GM20000 (cell line): Measurements from ENCODE around the gene BNIP1.

ENCODE experiments used
- DNase-seq: peaks from one replicate; pipeline ENCODE4 v3.0.0; 2012; ENCODE audit warnings: low spot score
- TF ChIP-seq, protein P1 (sequence below): IDR thresholded peaks from 2 replicates; pipeline ENCODE4 v1.5.1; 2012; ENCODE audit warnings: mild to moderate bottlenecking, control low read depth; ENCODE audit errors: extremely low read depth, missing control alignments

BNIP1 gene, protein sequence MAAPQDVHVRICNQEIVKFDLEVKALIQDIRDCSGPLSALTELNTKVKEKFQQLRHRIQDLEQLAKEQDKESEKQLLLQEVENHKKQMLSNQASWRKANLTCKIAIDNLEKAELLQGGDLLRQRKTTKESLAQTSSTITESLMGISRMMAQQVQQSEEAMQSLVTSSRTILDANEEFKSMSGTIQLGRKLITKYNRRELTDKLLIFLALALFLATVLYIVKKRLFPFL

DNA sequence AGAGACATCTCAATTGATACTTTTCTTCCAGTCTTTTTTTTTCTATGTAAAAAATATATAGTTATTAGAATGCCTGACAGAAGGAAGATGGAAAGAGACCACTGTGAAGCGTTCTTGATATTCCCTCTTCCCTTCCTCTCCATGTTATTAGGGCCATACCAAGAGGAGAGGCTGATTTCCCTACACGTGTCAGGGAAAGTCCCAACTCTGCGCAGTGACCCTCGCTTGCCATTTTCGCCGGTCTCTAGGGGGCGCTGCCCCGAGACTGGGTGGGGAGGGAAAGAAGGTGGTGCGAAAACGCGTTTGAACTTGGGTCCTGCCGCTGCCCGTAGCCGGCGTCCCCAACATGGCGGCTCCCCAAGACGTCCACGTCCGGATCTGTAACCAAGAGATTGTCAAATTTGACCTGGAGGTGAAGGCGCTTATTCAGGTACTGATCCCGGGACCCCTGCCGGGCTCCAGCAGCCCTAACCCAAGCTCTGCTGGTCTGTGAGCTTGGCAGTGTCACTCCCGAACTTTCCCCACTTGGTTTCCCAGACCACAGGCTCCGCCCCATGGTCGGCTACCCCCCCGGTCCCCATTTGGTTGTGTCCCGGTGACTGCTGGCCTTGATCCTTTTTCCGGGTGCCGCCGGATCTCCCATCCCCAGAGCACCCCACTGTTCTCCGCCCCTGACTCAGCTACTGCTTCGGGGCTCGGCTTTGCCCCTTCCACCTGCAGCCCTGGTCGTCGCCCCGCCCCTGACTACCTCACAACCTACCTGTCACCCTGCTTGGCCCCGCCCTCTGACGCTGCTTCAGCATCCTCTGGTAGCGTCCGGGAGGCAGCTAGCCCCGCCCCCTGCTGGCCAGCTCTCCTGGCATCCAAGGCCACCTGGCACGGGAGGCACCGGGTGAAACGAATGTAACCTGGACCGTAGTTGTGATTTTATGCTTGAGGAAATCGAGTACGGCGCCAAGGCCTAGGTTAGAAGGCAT, at the start of gene BNIP1:
BNIP1 (plus strand) TSS at position 332 of the 977 bp plus-strand sequence; CDS start at position 347, 15 bp downstream.
- TF ChIP-seq, protein P1, sequence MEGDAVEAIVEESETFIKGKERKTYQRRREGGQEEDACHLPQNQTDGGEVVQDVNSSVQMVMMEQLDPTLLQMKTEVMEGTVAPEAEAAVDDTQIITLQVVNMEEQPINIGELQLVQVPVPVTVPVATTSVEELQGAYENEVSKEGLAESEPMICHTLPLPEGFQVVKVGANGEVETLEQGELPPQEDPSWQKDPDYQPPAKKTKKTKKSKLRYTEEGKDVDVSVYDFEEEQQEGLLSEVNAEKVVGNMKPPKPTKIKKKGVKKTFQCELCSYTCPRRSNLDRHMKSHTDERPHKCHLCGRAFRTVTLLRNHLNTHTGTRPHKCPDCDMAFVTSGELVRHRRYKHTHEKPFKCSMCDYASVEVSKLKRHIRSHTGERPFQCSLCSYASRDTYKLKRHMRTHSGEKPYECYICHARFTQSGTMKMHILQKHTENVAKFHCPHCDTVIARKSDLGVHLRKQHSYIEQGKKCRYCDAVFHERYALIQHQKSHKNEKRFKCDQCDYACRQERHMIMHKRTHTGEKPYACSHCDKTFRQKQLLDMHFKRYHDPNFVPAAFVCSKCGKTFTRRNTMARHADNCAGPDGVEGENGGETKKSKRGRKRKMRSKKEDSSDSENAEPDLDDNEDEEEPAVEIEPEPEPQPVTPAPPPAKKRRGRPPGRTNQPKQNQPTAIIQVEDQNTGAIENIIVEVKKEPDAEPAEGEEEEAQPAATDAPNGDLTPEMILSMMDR = peak; percentile 94
- DNase-seq = peak; percentile 92

DNA sequence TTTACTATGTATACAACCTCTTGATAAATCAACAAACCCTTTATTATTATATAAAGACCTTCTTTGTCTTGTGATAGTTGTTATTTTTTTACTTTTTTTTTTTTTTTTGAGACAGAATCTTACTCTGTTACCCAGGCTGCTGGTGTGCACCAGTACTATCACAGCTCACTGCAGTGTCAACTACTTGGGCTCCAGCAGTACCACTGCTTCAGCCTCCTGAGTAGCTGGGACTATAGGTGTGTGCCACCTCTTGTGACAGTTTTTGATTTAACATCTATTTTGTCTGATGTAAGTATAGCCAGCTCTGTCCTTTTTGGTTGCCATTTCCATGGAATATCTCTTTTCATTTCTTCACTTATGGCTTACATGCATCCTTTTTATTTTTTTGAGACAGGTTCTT, 45.5 kb upstream of the BNIP1 start:
- TF ChIP-seq, protein P1 = no peak
- DNase-seq = no peak

DNA sequence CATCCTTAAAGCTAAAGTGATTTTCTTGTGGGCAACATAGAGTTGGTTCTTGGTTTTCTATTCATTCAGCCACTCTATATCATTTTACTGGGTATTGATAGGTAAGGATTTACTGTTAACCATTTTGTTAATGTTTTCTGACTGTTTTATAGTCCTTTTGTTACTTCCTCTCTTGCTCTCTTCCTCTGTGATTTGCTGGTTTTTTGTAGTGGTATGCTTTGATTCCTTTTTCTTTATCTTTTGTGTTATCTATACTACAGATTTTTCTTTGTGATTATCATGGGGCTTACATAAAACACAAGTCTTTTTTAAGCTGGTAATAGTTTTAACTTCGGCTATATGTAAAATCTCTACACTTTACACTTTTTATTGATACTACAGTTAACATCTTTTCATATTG, 44.9 kb upstream of the BNIP1 start:
- TF ChIP-seq, protein P1 = no peak
- no peak for DNase-seq

DNA sequence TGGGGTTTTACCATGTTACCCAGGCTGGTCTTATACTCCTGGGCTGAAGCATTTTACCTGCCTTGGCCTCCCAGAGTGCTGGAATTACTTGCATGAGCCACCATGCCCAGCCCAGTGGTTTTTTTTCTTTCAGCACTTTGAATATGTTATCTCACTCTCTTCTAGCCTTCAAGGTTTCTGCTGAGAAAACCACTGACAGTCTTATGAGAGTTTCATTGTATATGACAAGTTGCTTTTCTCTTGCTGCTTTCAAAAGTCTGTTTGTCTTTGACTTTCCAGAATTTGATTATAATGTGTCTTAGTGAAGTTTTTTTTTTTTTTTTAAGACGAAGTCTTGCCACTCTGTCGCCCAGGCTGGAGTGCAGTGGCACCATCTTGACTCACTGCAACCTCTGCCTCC, 43.1 kb upstream of the BNIP1 start:
- DNase-seq = no peak
- TF ChIP-seq, protein P1 = no peak

DNA sequence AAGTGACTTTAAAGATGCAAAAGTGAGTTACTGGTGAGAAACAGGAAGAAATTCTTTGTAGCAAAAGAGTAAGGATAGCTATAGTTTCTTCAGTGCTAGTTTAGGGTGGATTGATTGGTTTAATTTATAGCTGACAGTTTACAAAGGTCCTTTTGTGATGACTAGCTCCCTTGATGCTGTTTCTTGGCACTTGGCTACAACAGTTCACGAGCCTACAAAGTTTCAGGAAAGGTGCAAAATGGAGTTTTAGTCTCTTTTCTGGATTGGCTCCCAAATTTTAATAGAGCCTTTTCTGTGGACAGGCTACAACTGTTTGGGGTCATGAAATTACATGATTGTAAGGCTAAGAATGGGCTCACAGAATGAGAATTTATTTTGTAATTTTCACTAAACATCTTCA, 40.9 kb upstream of the BNIP1 start:
- TF ChIP-seq, protein P1 = no peak
- DNase-seq = no peak

DNA sequence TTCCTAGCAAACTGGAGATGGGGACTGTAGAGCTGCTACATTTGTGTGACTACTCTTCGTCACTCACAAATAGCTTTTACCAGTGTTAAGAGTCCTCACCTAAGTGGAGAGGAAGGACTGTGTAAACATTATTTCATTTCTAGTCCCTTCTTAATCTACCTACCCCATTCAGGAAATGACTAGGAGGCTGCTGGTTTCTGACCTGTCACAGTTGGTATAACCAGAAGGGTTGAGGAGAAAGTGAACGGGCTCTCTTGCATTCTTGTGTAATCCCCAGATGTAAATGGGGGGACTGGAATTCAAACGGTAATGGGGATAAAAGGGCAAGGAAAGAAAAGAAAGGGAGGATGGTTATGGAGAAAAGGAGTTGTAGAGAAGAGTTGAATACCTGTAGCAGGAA, 35.4 kb upstream of the BNIP1 start:
- no peak for DNase-seq

More for the DNA sequence above, 35.4 kb upstream of the BNIP1 start:
- TF ChIP-seq, protein P1 = no peak
